IPS-15b (cell line): ENCODE results near the gene BMPR1A.
"Not testable (repeated sequence)": the region's sequence is repeated elsewhere in the genome, so short reads cannot be mapped to it uniquely, and the experiment has no call there.

Experiments used
- H3K27me3 ChIP-seq: one replicate; pipeline ENCODE4 v1.6.1; 2013; ENCODE audit warnings: low read length; ENCODE audit not compliant: control insufficient read depth, insufficient read depth
- H3K36me3 ChIP-seq: one replicate; pipeline ENCODE4 v1.6.1; 2013; ENCODE audit warnings: low read length; ENCODE audit not compliant: control insufficient read depth, insufficient read depth
- H3K4me1 ChIP-seq: one replicate; pipeline ENCODE4 v1.6.1; 2013; ENCODE audit warnings: mild to moderate bottlenecking, low read length; ENCODE audit not compliant: control insufficient read depth, insufficient read depth
- H3K4me3 ChIP-seq: one replicate; pipeline ENCODE4 v1.5.1; 2013; ENCODE audit warnings: low read depth, low read length
- H3K9ac ChIP-seq: one replicate; pipeline ENCODE4 v1.6.1; 2013; ENCODE audit warnings: low read depth, mild to moderate bottlenecking, low read length
- H3K9me3 ChIP-seq: one replicate; pipeline ENCODE4 v1.6.1; 2013; ENCODE audit warnings: mild to moderate bottlenecking, low read length; ENCODE audit not compliant: control insufficient read depth, insufficient read depth

The BMPR1A gene

DNA sequence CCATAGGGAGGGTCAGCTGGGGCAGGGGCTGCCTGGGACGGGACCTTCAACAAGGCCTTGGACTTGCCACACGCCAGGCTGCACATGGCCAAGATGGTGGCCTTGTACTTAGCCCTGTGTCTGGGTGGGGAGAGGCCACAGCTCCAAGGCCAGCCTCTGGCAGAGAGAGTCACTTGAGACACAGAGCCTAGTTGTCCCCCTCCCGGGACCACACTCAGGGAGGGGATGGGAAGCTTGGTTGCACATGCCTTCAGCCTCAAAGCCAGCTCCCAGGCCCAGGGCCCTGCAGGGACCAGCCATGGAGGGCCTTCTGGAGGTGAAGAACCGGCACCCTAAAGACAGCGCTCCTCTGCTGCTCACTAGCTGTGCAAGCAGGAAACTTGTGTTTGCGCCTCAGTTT, 184.3 kb downstream of the BMPR1A start:
- Histone ChIP-seq H3K9me3 (no peaks in the 10 kb centered on the region), H3K4me1 (no peaks in the 10 kb centered on the region), H3K36me3 (no peaks in the 10 kb centered on the region), H3K9ac (no peak overlapping the region), H3K4me3 (no peak overlapping the region), H3K27me3 (no peaks in the 10 kb centered on the region)

DNA sequence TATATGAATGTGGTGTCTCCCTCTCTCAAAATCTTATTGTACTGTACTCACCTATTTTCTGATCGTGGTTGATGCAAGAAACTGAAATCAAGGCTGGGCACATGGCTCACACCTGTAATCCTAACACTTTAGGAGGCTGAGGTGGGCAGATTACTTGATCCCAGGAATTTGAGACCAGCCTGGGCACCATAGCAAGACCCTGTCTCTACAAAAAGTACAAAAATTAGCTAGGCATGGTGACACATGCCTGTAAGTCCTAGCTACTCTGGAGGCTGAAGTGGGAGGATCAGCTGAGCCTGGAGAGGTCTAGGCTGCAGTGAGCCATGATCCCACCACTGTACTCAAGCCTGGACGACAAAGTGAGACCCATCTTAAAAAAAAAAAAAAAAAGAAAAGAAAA, 185.0 kb downstream of the BMPR1A start:
- H3K9me3 ChIP-seq: no peaks in the 10 kb centered on the region
- H3K9ac ChIP-seq: no peak overlapping the region
- no peaks in the 10 kb centered on the region for H3K4me1 ChIP-seq
- no peak overlapping the region for H3K4me3 ChIP-seq
- H3K27me3 ChIP-seq: no peaks in the 10 kb centered on the region
- no peaks in the 10 kb centered on the region for H3K36me3 ChIP-seq

DNA sequence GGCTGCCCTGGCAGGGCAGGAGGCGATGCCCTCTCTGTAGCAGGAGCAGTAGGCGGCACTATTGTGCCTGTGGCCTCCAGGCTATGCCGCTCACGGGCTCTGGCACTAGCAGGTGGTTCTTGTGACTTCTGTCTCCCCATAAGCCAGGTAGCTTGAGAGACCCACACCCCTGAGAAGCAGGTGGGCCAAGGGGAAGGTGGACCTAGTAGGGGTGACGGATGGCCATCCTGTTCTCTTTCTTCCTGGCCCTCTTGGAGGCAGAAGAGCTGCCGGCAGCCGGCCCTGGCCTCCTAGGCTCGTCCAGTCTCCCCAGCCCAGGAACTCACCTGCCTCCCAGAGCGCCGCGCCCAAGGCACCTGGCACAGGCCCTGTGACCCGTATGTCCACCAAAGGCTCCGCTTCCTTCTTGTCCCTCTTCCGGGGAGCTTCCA, 185.6 kb downstream of the BMPR1A start:
- H3K4me3 ChIP-seq: no peak overlapping the region
- no peaks in the 10 kb centered on the region for H3K4me1 ChIP-seq
- H3K27me3 ChIP-seq: no peaks in the 10 kb centered on the region
- H3K9me3 ChIP-seq: no peaks in the 10 kb centered on the region
- H3K36me3 ChIP-seq: no peaks in the 10 kb centered on the region
- H3K9ac ChIP-seq: no peak overlapping the region

DNA sequence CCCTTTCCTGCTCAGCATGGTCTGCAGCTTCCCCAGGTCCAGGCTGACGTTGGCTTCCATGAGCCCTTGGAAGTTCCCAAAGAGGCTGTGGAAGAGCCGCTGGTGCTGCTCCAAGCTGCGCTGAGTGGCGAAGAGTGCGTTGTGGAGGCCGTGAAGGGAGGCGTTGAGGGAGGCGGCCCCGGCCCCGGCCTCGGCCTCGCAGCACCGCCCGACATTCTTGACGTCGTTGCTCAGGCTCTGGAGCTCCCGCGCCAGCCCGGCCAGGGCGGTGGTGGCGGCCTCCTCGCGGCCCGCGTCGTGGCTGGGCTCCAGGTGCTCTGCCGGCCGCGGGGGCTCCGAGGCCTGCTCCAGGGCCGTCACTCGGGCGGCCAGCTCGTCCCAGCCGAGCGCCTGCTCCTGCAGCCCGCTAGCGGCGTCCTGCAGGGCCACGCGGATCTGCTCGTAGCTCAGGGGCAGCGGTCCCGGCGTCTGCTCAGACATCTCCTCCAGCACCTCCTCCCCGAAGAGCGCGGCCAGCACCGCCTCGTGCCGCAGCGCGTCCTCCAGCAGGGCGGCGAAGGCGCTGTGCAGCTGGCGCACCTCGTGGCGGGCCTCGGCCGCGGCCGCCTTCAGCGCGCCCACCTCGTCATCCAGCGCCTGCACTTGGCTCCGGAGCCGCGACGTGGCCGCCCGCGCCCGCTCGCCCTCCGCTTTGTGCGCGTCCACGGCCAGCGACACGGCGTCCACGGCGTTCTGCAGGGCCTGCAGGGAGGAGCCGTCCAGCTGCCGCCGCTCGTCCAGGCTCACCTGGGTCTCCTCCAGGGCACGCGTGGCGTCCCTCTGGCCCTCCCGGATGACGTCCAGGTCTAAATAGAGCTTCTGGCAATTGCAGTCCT, 186.3 kb downstream of the BMPR1A start:
- Histone ChIP-seq H3K4me1 (no peaks in the 10 kb centered on the region), H3K27me3 (no peaks in the 10 kb centered on the region), H3K9me3 (no peaks in the 10 kb centered on the region), H3K9ac (no peak overlapping the region), H3K4me3 (no peak overlapping the region), H3K36me3 (no peaks in the 10 kb centered on the region)

DNA sequence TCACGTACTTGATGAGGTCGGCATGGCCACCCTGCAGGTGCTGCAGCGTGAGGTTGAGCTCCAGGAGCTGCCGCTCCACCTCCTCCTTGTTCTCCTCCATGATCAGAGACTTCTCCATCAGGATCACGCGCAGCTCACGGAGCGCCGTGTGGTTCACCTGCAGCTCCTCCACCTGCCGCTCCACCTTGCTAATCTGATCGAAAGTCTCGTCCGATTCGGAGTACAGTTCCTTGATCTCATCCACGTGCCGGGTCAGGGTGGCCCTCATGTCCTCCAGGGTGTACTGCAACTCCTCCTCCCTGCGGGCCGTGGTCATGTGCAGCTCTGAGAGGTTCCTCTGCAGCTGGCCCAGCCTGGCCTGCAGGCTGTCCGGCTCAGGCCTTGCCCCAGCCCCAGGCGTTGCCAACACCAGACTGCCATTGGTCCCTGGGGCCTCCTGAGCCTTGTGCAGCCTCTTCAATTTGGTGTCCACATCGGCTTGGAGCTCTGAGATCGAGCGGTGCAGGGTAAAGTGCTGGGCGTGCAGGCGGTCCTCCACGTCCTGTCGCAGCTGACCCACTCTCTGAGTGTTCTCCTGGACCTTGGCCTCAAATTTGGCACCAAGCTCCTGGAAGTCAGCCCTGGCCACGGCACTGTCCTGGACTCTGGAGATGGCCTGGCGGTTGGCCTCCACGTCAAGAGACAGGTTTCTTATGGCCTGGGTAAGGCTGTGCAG, 187.1 kb downstream of the BMPR1A start:
- Histone ChIP-seq H3K9me3 (no peaks in the 10 kb centered on the region), H3K36me3 (no peaks in the 10 kb centered on the region), H3K4me3 (no peak overlapping the region), H3K27me3 (no peaks in the 10 kb centered on the region), H3K4me1 (no peaks in the 10 kb centered on the region), H3K9ac (no peak overlapping the region)

- Histone ChIP-seq H3K4me3 (no peak overlapping the region), H3K4me1 (no peaks in the 10 kb centered on the region), H3K36me3 (no peaks in the 10 kb centered on the region), H3K9me3 (no peaks in the 10 kb centered on the region), H3K27me3 (no peaks in the 10 kb centered on the region), H3K9ac (no peak overlapping the region)
These were observed 187.6 kb downstream of the BMPR1A start for GRCh38 chr10:86944031-86944419.

- Histone ChIP-seq H3K27me3 (no peaks in the 10 kb centered on the region), H3K4me1 (no peaks in the 10 kb centered on the region), H3K9me3 (no peaks in the 10 kb centered on the region), H3K36me3 (no peaks in the 10 kb centered on the region), H3K9ac (no peak overlapping the region), H3K4me3 (no peak overlapping the region)
These were observed 188.1 kb downstream of the BMPR1A start for GRCh38 chr10:86944471-86944870.

- H3K4me3 ChIP-seq: no peak overlapping the region
These were observed 188.5 kb downstream of the BMPR1A start for GRCh38 chr10:86944907-86945306.

DNA sequence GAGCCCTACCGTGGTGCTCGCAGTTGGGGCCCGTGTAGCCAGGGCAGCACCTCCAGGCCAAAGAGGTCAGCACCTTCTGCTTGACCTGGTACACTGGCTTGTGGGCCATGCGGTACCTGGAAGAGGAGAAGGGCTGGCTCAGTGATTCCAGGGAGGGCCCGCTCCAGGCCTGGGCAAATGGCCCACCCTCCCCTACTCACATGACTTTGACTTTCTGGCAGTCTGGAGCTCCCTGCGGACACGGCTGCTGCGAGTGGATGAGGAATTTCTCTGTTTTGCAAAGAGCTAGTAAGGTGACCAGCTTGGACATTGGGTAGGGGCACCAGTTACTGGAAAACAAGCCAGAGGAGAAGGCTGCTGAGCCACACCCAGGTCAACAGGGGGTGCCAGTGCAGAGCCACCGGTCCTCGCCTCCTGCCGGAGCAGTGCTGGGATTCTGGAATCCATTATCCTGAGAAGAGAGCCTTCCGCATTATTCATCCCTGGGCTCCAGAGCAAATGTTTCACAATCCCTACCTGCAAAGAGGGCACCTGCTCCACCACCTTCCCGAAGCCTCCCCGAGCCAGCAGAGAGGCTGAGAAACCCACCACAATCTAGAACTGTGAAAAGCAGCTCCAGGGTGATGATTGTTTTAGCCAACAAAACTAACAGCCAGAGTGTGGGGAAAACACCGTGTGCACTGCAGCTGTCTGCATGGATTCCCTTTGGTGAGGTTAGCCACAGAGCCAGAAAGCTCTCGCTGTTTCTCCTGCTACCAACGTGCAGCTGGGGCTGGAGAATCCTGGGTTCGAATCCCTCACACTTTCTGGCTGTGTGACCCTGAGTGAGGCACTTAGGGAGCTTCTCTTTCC, 189.2 kb downstream of the BMPR1A start:
- Histone ChIP-seq H3K4me1 (no peaks in the 10 kb centered on the region), H3K4me3 (no peak overlapping the region), H3K9ac (peak overlapping the region; percentile 2), H3K9me3 (no peaks in the 10 kb centered on the region), H3K36me3 (no peaks in the 10 kb centered on the region), H3K27me3 (no peaks in the 10 kb centered on the region)

More at GRCh38 chr10:86944907-86945306, 188.5 kb downstream of the BMPR1A start:
- no peaks in the 10 kb centered on the region for H3K36me3 ChIP-seq
- H3K9ac ChIP-seq: no peak overlapping the region
- no peaks in the 10 kb centered on the region for H3K27me3 ChIP-seq
- H3K4me1 ChIP-seq: no peaks in the 10 kb centered on the region
- no peaks in the 10 kb centered on the region for H3K9me3 ChIP-seq

GRCh38 chr10:86946213-86947155, 190.1 kb downstream of the BMPR1A start:
- no peaks in the 10 kb centered on the region for H3K36me3 ChIP-seq
- H3K9ac ChIP-seq: no peak overlapping the region
- no peak overlapping the region for H3K4me3 ChIP-seq
- no peaks in the 10 kb centered on the region for H3K9me3 ChIP-seq
- H3K4me1 ChIP-seq: no peaks in the 10 kb centered on the region
- H3K27me3 ChIP-seq: no peaks in the 10 kb centered on the region

DNA sequence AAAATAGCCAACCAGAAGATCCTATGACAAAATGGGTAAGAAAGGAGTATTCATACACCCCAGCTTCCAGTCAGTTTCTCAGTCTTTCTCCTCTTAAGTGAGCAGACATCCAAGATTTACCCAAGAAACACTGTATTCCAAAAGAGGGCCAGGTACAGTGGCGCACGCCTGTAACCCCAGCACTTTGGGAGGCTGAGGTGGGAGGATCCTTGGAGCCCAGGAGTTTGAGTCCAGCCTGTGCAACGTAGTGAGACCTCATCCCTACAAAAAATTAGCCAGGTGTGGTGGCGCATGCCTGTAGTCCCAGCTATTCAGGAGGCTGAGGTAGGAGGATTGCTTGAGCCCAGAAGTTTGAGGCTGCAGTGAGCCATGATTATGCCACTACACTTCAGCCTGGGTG, 191.4 kb downstream of the BMPR1A start:
- not testable (repeated sequence) for H3K36me3 ChIP-seq, H3K9me3 ChIP-seq, H3K4me1 ChIP-seq, H3K27me3 ChIP-seq, H3K9ac ChIP-seq, H3K4me3 ChIP-seq
